Thoracic aorta (tissue), 2 donors: ENCODE measurements around the gene EPDR1. TPM values are rescaled to one million over a fixed set of nuclear protein-coding genes. Genes with fewer than 3 reads are reported as not detected.

Experiments
- ATAC-seq: fragments of 150-250 bp; one replicate; pipeline ENCODE4 v1.8.0; 2017; ENCODE audit warnings: low read depth; ENCODE audit not compliant: insufficient number of reproducible peaks, low FRiP score
- DNase-seq: peaks from one replicate; pipeline ENCODE4 v3.0.0-alpha.2; 2020; ENCODE audit warnings: low spot score
- H3K27ac ChIP-seq, 2 donors: fragments of 200-600 bp; sonication (generic); 1 replicate in 1 of 2; 2 replicates in 1 of 2; pipeline ENCODE4 v1.5.1; 2016; ENCODE audit warnings: mild to moderate bottlenecking in 2 of 2, moderate library complexity in 2 of 2
- H3K27me3 ChIP-seq: fragments of 200-600 bp; sonication (generic); replicated peaks from 2 replicates; pipeline ENCODE4 v1.6.0; 2016; ENCODE audit warnings: mild to moderate bottlenecking; ENCODE audit not compliant: insufficient read depth
- H3K36me3 ChIP-seq: fragments of 200-600 bp; sonication (generic); one replicate; pipeline ENCODE4 v1.5.1; 2016
- H3K4me1 ChIP-seq, 2 donors: fragments of 200-600 bp; sonication (generic); 1 replicate in 1 of 2; 2 replicates in 1 of 2; pipeline versions ENCODE4 v1.5.1 to v1.6.0; 2016; ENCODE audit warnings: low read depth in 2 of 2, mild to moderate bottlenecking in 1 of 2; ENCODE audit not compliant: control insufficient read depth in 1 of 2
- H3K4me3 ChIP-seq: fragments of 200-600 bp; sonication (generic); 2 replicates; pipeline ENCODE4 v1.5.1; 2016; ENCODE audit warnings: mild to moderate bottlenecking
- H3K9me3 ChIP-seq: fragments of 200-600 bp; sonication (generic); 2 replicates; pipeline ENCODE4 v1.5.1; 2016
- total RNA-seq, 2 donors: library from RNA; depleted of rRNA; stranded (reverse); fragments of >200 nt; gene quantifications; one replicate each; pipeline versions ENCODE4 v1.1.0 to v1.2.3, GENCODE V29; 2016
- TF ChIP-seq, protein P1 (sequence below): fragments of 200-600 bp; sonication (generic); IDR thresholded peaks from one replicate; pipeline ENCODE4 v1.5.1; 2019; ENCODE audit warnings: antibody characterized with exemption

Gene EPDR1
- total RNA-seq, 2 donors from 2014 or later, result 59.3 to 98.8 TPM

DNA sequence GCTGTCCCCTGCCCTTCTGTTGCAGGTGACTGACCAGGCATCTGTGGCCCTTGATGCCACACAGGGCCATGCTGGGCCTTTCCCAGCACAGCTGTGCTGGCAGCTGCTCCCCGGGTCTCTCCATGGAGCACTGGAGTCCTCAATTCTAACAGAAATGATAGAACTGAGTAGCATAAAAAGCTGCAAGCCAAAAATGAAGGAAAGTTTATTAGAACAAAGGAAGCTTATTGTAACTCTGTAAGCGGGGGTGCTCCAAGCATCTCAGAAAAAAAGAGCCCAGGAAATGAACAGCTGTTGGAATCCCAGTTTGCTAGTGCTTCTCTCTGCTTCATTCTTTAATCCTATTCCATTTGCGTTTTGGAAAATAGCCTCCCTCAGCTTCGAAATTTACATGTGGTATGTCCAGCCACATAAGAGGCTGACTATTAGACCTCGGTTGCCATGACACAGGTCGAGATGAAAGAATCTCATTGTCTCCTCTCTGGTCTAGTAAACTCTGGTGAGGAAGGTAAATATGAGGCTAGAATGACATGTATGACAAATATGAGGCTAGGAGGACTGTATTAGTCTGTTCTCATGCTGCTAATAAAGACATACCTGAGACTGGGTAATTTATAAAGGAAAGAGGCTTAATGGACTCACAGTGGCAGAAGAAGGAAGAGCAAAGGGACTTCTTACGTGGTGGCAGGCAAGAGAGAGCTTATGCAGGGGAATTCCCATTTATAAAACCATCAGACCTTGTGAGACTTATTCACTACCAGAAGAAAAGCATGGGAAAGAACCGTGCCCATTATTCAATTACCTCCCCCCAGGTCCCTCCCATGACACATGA lies 23.7 kb downstream of the EPDR1 start:
- no peak for ATAC-seq
- no peak overlapping the region for H3K27ac ChIP-seq

DNA sequence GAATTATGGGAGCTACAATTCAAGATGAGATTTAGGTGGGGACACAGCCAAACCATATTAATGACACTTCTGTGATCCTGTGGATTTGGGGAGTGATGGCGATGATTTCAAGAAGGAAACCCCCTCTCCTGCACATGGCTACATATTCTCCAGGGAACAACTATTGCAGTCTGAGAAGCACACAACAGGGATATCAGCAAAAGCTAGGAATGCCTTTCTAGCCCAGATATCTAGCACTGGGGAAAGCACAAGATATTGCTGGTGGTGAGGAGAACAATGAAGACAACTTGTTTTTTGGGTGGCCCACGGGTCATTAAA lies 24.3 kb downstream of the EPDR1 start:
- no peak overlapping the region for H3K4me3 ChIP-seq
- TF ChIP-seq, protein P1, sequence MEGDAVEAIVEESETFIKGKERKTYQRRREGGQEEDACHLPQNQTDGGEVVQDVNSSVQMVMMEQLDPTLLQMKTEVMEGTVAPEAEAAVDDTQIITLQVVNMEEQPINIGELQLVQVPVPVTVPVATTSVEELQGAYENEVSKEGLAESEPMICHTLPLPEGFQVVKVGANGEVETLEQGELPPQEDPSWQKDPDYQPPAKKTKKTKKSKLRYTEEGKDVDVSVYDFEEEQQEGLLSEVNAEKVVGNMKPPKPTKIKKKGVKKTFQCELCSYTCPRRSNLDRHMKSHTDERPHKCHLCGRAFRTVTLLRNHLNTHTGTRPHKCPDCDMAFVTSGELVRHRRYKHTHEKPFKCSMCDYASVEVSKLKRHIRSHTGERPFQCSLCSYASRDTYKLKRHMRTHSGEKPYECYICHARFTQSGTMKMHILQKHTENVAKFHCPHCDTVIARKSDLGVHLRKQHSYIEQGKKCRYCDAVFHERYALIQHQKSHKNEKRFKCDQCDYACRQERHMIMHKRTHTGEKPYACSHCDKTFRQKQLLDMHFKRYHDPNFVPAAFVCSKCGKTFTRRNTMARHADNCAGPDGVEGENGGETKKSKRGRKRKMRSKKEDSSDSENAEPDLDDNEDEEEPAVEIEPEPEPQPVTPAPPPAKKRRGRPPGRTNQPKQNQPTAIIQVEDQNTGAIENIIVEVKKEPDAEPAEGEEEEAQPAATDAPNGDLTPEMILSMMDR, result no peak
- ATAC-seq, result no peak
- no peak overlapping the region for H3K27ac ChIP-seq
- H3K27me3 ChIP-seq, result no peaks in the 10 kb centered on the region
- H3K9me3 ChIP-seq, result no peaks in the 10 kb centered on the region
- H3K36me3 ChIP-seq, result no peaks in the 10 kb centered on the region
- peaks cover 4 to 12% of the 10 kb centered on the region in 2 donors for H3K4me1 ChIP-seq
- no peak for DNase-seq

More for the DNA sequence above, 23.7 kb downstream of the EPDR1 start:
- H3K4me1 ChIP-seq, result peaks cover 4 to 12% of the 10 kb centered on the region in 2 donors
- TF ChIP-seq, protein P1, result no peak
- no peaks in the 10 kb centered on the region for H3K9me3 ChIP-seq
- no peak for DNase-seq
- H3K27me3 ChIP-seq, result no peaks in the 10 kb centered on the region
- no peaks in the 10 kb centered on the region for H3K36me3 ChIP-seq
- H3K4me3 ChIP-seq, result no peak overlapping the region

DNA sequence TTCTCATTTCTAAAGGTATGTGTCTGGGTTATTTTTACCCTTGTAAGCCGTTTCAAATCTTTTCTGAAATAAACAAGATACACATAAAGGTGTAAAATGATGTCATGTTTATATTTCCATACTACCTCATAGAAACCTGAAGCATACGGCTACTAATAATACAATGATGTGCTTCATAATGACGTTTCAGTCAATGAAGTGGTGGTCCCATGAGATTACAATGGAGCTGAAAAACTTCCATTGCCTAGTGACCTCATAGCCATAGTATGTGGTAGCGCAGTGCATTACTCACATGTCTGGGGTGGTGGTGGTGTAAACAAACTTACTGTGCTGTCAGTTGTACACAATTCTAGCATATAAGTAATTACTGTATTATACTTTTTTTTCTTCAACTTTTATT lies 24.9 kb downstream of the EPDR1 start:
- Histone ChIP-seq H3K9me3 (no peaks in the 10 kb centered on the region), H3K27ac (no peak overlapping the region), H3K4me3 (no peak overlapping the region), H3K36me3 (peaks cover 2% of the 10 kb centered on the region), H3K27me3 (no peaks in the 10 kb centered on the region), H3K4me1 (peaks cover 4 to 12% of the 10 kb centered on the region in 2 donors)
- TF ChIP-seq, protein P1, result no peak
- DNase-seq (no peak), ATAC-seq (no peak)

DNA sequence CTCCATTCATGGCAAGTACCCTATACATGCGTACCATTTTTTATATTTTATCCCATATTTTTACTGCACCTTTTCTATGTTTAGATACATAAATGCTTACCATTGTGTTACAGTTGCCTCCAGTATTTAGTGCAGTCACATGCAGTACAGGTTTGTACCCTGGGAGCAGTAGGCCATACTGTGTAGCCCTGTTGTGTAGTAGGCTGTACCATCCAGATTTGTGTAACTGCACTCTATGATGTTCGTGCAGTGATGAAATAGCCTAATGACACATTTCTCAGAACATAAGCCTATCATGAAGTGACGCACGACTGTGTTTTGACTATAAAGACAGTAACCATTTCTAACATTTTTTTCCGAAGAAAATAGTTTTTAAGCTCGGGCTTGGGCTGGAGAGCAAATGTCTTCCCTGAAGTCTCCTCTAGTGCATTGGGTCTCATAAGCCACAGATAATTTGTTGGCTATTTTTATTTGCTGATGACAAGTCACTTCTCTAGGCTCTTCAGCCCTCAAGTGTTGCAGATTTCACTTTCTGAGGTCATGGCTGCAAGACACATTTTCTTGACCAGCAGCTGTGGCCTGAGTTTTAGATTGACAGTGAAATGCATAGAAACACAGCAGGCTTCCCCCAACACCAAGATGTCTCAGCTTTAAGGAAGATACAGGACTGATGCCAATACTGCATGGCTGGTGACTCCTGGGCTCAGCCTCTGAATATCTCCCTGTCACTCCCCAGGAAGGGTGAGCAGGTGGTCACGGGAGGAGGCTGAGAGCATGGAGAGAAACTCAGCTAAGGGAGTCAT lies 26.9 kb downstream of the EPDR1 start:
- no peak for ATAC-seq
- DNase-seq, result no peak
- Histone ChIP-seq H3K27ac (no peak overlapping the region), H3K36me3 (peaks cover 4% of the 10 kb centered on the region), H3K27me3 (no peaks in the 10 kb centered on the region), H3K4me3 (no peak overlapping the region), H3K9me3 (no peaks in the 10 kb centered on the region), H3K4me1 (peaks cover 4 to 12% of the 10 kb centered on the region in 2 donors)
- TF ChIP-seq, protein P1, result no peak

DNA sequence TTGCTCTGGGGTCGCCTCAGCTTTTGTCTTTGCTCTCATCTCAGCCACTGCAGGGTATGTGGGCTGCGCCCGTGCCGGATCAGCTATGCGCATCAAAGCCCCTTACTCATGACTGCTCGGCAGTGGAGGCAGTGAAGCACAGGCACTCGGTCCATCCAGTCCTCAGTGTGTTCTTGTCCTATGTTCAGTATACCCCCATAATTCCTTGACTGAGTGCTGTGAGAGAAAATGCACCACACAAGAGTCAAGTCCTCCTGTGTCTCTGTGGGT lies 27.4 kb downstream of the EPDR1 start:
- Histone ChIP-seq H3K27ac (no peak overlapping the region), H3K27me3 (no peaks in the 10 kb centered on the region), H3K36me3 (peaks cover 4% of the 10 kb centered on the region), H3K4me3 (no peak overlapping the region), H3K9me3 (no peaks in the 10 kb centered on the region), H3K4me1 (peaks cover 4 to 8% of the 10 kb centered on the region in 2 donors)
- no peak for DNase-seq
- TF ChIP-seq, protein P1, result no peak
- no peak for ATAC-seq
